NCI-H1048 (cell line): Measurements from ENCODE around the gene LGALS12.
"Not testable (repeated sequence)": the region's sequence is repeated elsewhere in the genome, so short reads cannot be mapped to it uniquely, and the experiment has no call there.

Experiments
- DNase-seq: peaks from one replicate; lab custom pipeline; 2025; lab: John Stamatoyannopoulos, UW

LGALS12 gene

GRCh38 chr11:63504933-63505586 is 824 bp upstream of the LGALS12 start:
- no peak for DNase-seq

GRCh38 chr11:63506876-63507275 is 992 bp downstream of the LGALS12 start:
- DNase-seq = no peak

GRCh38 chr11:63507511-63507910 is 1.6 kb downstream of the LGALS12 start:
- no peak for DNase-seq

GRCh38 chr11:63508009-63508408 is 2.1 kb downstream of the LGALS12 start:
- no peak for DNase-seq

GRCh38 chr11:63508745-63509144 is 2.9 kb downstream of the LGALS12 start:
- no peak for DNase-seq

GRCh38 chr11:63510360-63511047 is 4.6 kb downstream of the LGALS12 start:
- no peak for DNase-seq

- DNase-seq = no peak
Measured at GRCh38 chr11:63511048-63511748, 5.3 kb downstream of the LGALS12 start.

GRCh38 chr11:63512816-63513215 is 6.9 kb downstream of the LGALS12 start:
- DNase-seq = no peak

GRCh38 chr11:63516109-63516508 is 10.2 kb downstream of the LGALS12 start:
- DNase-seq = no peak

GRCh38 chr11:63517156-63517555 is 11.3 kb downstream of the LGALS12 start:
- DNase-seq = no peak

GRCh38 chr11:63518548-63518947 is 12.7 kb downstream of the LGALS12 start:
- no peak for DNase-seq

- no peak for DNase-seq
Measured at GRCh38 chr11:63520606-63521170, 14.8 kb downstream of the LGALS12 start.

GRCh38 chr11:63521896-63522295 is 16.0 kb downstream of the LGALS12 start:
- DNase-seq = no peak

- no peak for DNase-seq
Measured at GRCh38 chr11:63523151-63523550, 17.3 kb downstream of the LGALS12 start.

GRCh38 chr11:63527667-63528066 is 21.8 kb downstream of the LGALS12 start:
- DNase-seq = no peak

- DNase-seq = not testable (repeated sequence)
Measured at GRCh38 chr11:63528156-63528555, 22.3 kb downstream of the LGALS12 start.

GRCh38 chr11:63528729-63529278 is 22.9 kb downstream of the LGALS12 start:
- DNase-seq = not testable (repeated sequence)

GRCh38 chr11:63529373-63529772 is 23.5 kb downstream of the LGALS12 start:
- DNase-seq = not testable (repeated sequence)

GRCh38 chr11:63530021-63530420 is 24.1 kb downstream of the LGALS12 start:
- no peak for DNase-seq

- not testable (repeated sequence) for DNase-seq
Measured at GRCh38 chr11:63531074-63531792, 25.3 kb downstream of the LGALS12 start.

GRCh38 chr11:63532117-63532516 is 26.2 kb downstream of the LGALS12 start:
- no peak for DNase-seq
